ENCODE data around the gene RSBN1L.

RSBN1L gene

GRCh38 chr7:77734659-77735421, 38.6 kb downstream of the RSBN1L start:
- no peak for DNase-seq

- DNase-seq = no peak
Measured at GRCh38 chr7:77735457-77735856, 39.2 kb downstream of the RSBN1L start.

GRCh38 chr7:77736991-77737390, 40.7 kb downstream of the RSBN1L start:
- no peak for DNase-seq

- DNase-seq = no peak
Measured at GRCh38 chr7:77738382-77738781, 42.1 kb downstream of the RSBN1L start.

DNA sequence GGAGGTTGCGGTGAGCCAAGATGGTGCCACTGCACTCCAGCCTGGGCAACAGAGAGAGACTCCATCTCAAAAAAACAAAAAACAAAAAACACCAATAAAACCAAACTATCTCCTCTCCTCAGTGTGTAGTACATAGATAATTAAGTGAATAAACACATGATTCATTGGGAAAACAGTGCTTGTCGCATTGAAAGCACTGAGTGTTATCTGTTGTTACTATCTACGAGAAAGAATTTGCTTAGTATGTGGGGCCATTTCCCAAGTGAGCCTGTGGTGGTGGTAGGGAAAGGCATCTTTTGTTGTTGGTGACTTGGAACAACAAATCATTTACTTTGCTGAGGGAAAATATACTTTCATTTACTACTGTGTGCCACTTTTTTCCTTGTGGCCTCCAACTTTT, 42.6 kb downstream of the RSBN1L start:
- peak; percentile 1 for DNase-seq

- no peak for DNase-seq
Measured at GRCh38 chr7:77740257-77740656, 44.0 kb downstream of the RSBN1L start.

GRCh38 chr7:77743518-77743917, 47.3 kb downstream of the RSBN1L start:
- DNase-seq = no peak

- no peak for DNase-seq
Measured at GRCh38 chr7:77745746-77746145, 49.5 kb downstream of the RSBN1L start.

DNA sequence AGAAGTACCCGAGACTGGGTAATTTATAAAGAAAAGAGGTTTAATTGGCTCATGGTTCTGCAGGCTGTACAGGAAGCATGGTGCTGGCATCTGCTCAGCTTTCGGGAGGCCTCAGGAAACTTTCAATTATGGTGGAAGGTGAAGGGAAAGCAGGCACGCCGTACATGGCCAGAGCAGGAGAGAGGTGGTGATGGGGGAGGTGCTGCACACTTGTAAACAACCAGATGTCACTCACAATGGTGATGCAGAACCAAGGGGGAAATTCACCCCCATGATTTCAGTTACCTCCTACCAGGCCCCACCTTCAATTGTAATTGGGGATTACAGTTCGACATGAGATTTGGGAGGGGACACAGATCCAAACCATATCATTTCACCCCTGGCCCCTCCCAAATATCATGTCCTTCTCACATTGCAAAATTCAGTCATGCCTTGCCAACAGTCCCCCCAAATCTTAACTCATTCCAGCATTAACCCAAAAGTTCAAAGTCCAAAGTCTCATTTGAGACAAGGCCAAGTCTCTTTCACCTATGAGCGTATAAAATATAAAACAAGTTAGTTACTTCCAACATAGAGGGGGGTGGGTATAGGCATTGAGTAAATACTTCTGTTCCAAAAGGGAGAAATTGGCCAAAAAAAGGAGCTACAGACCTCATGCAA, 50.0 kb downstream of the RSBN1L start:
- DNase-seq = no peak

GRCh38 chr7:77746824-77747165, 50.5 kb downstream of the RSBN1L start:
- no peak for DNase-seq

- no peak for DNase-seq
Measured at GRCh38 chr7:77747178-77747577, 50.9 kb downstream of the RSBN1L start.

GRCh38 chr7:77747718-77748117, 51.5 kb downstream of the RSBN1L start:
- DNase-seq = no peak

DNA sequence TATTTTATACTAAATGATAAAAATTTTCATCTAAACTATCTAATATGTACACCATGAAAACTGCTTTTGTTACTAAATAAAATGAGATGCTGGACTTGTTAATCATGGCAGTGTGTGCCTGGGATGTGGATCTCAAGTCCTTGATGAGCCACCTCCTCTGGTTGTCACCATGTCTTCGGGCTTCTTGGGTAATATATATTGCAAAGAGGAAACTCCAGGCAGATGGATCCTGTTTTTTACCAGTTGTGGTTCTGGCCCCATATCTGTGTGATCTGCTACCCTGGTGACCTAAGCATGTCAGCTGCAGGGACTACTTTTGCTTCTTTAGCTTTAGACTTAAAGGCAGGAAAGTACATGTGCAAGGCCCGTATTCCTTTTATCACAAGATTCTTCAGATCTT, 55.8 kb downstream of the RSBN1L start:
- no peak for DNase-seq

GRCh38 chr7:77753173-77753572, 56.9 kb downstream of the RSBN1L start:
- DNase-seq = peak; percentile 54

- no peak for DNase-seq
Measured at GRCh38 chr7:77757589-77757988, 61.3 kb downstream of the RSBN1L start.

DNA sequence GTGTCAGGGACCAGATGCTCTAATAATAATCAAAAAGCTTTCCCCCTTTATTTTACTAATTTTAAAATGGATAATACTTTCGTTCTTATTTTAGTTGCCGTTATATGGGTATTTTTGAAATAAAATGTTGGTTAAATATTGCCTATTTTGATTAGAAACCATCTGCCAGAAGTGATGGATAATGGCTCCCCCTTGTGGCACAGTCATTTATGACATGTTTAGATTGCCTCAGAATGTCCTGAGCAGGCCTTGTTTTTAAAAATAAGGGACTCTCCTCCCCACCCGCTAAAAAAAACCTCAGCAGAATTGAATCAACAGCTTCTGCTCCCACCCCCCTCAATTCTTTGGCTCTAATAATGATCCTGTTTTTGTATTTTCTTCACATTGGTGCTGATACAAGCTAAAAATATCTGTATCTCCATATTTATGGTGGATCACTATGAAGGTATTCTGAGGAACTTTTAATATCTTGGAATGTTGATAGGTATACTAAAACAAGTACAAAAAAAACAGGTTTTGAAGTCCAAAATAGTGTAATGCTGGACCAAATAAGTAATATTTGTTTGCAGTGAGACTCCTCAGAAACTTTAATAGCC, 63.1 kb downstream of the RSBN1L start:
- peak; percentile 10 for DNase-seq

DNA sequence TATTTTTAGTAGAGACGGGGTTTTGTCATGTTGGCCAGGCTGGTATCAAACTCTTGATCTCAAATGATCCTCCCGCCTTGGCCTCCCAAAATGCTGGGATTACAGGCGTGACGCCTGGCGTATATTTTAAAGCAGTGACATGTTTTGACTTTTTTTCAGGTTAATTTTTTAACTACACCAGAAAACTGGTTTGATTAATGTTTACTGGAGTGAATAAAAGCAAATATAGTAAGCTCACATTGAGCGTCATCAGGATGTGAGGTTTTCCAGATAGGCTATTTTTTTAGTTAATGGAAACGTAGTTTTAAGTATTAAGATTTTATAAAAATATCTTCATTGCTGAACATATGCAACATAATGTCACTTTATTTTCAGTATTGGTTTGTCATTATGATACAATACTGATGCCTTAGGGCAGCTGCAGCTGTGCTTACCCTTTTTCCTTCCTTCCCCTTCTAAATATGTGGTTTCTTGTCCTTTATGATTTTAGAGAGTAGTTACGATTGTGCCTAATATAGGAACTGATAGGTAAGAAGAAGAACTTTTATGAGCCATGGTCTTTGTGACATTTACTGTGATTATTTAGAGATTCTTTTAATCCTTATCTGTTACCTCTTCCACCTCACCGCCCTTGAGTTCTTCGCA, 64.7 kb downstream of the RSBN1L start:
- DNase-seq = no peak

- no peak for DNase-seq
Measured at GRCh38 chr7:77765481-77765880, 69.2 kb downstream of the RSBN1L start.

- DNase-seq = no peak
Measured at GRCh38 chr7:77765906-77766800, 69.9 kb downstream of the RSBN1L start.

DNA sequence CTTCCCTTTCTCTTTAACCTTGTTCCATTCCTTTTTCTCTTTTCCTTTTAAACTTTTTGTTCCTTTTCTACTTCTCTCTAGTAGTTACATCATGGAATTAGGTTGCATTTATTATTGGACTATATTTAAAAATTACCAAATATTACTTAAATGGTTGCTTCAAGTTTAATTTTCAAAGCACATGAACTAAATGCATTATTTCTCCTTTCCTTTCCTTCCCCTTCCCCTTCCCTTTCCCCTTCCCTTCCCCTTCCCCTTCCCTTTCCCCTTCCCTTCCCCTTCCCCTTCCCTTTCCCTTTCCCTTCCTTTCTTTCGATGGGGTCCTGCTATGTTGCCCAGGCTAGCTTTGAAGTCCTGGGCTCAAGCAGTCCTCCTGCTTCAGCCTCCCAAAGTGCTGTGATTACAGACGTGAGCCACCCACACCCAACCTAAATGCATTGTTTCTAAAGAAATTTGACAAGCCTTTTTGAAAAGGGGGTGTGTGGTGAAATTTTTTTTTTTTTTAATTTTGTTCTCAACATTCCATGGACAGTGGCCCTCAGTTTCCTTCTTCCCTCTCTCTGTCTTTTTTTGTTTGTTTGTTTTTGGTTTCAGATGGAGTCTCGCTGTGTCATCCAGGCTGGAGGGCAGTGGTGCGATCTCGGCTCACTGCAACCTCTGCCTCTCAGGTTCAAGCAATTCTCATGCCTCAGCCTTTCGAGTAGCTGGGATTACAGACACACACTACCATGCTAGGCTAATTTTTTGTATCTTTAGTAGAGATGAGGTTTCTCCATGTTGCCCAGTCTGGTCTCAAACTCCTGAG, 70.7 kb downstream of the RSBN1L start:
- no peak for DNase-seq

- no peak for DNase-seq
Measured at GRCh38 chr7:77770316-77770715, 74.1 kb downstream of the RSBN1L start.

GRCh38 chr7:77771901-77772300, 75.6 kb downstream of the RSBN1L start:
- no peak for DNase-seq

Measured in NCI-H774 (cell line).